Measurements from ENCODE around the gene NUDT5. TPM values are rescaled to one million over a fixed set of nuclear protein-coding genes. Genes with fewer than 3 reads are reported as not detected.

The NUDT5 gene
- total and polyA plus RNA-seq, 2 of the 8 experiments (the other 6 are each of a cell fraction or from before 2014, with no cell fraction given): 130 to 134 TPM

- no peak for TF ChIP-seq ATF3 (IDR thresholded peaks at IDR 0.05; ENCODE audit: insufficient read depth, low read depth, low read length)
Observed at GRCh38 chr10:12154516-12154915, 41.2 kb downstream of the NUDT5 start (continued).

Data from H1 (cell line).